ENCODE data around the gene FOSL1.

DNA sequence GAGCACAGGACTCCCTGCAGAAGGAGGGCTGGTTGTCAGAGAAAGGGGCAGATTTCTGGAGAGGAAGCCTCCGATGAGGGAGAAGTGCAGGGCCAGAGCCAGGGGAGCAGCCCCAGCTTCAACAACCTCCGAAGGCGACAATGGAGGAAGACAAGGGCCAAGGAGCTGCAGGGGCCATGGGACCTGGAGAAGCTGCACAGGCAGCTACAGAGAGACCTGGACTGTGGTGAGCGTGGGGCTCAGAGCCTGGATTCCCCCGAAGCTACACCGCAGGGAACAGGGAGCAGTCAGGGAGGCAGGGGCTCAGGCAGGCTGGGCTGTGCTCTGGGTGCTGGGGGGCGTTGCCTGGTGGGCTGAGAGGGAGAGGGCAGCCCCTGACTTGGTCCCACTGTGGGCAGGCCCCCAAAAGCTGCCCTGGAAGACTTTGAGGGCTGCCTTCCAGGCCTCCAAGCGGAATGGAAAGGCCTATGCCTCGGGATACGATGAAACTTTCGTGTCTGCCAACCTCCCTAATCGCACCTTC is 47.5 kb upstream of the FOSL1 start:
- TF ChIP-seq BHLHE40 (IDR thresholded peaks at IDR 0.05; ENCODE audit: borderline replicate concordance) (no peak), ARNT (IDR thresholded peaks at IDR 0.05) (no peak), FOXK2 (IDR thresholded peaks at IDR 0.05) (no peak), ZNF384 (IDR thresholded peaks at IDR 0.05) (no peak), SUZ12 (IDR thresholded peaks at IDR 0.05) (no peak), TARDBP (IDR thresholded peaks at IDR 0.05) (no peak)
